ENCODE results near the gene UGT2B11. TPM values are rescaled to one million over a fixed set of nuclear protein-coding genes. Genes with fewer than 3 reads are reported as not detected.
"Not testable (repeated sequence)": the region's sequence is repeated elsewhere in the genome, so short reads cannot be mapped to it uniquely, and the experiment has no call there.

The UGT2B11 gene
- total and polyA plus RNA-seq, 2 donors (not counting 1 experiment from before 2014, with no cell fraction given), result not detected

GRCh38 chr4:69190621-69191020 is 23.9 kb downstream of the UGT2B11 start:
- H3K36me3 ChIP-seq (replicated peaks in 1 of 2; ENCODE audit: control extremely low read depth in 1 of 2, control insufficient read depth in 1 of 2, extremely low read depth in 1 of 2, insufficient read depth in 2 of 2, low read length in 1 of 2); H3K27ac ChIP-seq (ENCODE audit: low read length in 2 of 2); H3K79me2 ChIP-seq (ENCODE audit: control insufficient read depth, insufficient read depth, low read length); H3K27ac Mint-ChIP-seq; H3K9me3 Mint-ChIP-seq (ENCODE audit: insufficient read depth); H3K9ac ChIP-seq (ENCODE audit: low read length); H2AFZ ChIP-seq (ENCODE audit: insufficient read depth, low read depth, low read length, poor library complexity, severe bottlenecking); H3K4me2 ChIP-seq (replicated peaks; ENCODE audit: low read depth, low read length, poor library complexity, severe bottlenecking); H3K4me1 Mint-ChIP-seq; DNase-seq; H3K4me3 Mint-ChIP-seq; H4K20me1 ChIP-seq (ENCODE audit: control insufficient read depth, insufficient read depth, low read length, poor library complexity, severe bottlenecking); intact Hi-C loops (cut with micrococcal nuclease); H3K9me3 ChIP-seq (ENCODE audit: control extremely low read depth in 1 of 3, control insufficient read depth in 2 of 3, insufficient read depth in 1 of 3, low read length in 2 of 3); H3K27me3 ChIP-seq (replicated peaks in 1 of 4; ENCODE audit: control extremely low read depth in 1 of 4, control insufficient read depth in 3 of 4, insufficient read depth in 4 of 4, low read length in 3 of 4); H3K27me3 Mint-ChIP-seq; H3K4me3 ChIP-seq (ENCODE audit: control extremely low read depth in 1 of 5, extremely low read depth in 1 of 5, insufficient read depth in 1 of 5, low read depth in 2 of 5, low read length in 4 of 5); CTCF ChIA-PET; H3K4me1 ChIP-seq (ENCODE audit: control insufficient read depth in 2 of 2, insufficient read depth in 2 of 2, low read length in 2 of 2); ATAC-seq (ENCODE audit: low read depth): not testable (repeated sequence)
- no CpG with 5 or more reads among the region's 1 CpG for WGBS (ENCODE audit: insufficient coverage)
- POLR2A ChIA-PET, result interaction anchor here (0.7 kb wide), 1 partner anchor 665 kb away, joined by 13 read pairs; no protein-coding TSS in a partner anchor

DNA sequence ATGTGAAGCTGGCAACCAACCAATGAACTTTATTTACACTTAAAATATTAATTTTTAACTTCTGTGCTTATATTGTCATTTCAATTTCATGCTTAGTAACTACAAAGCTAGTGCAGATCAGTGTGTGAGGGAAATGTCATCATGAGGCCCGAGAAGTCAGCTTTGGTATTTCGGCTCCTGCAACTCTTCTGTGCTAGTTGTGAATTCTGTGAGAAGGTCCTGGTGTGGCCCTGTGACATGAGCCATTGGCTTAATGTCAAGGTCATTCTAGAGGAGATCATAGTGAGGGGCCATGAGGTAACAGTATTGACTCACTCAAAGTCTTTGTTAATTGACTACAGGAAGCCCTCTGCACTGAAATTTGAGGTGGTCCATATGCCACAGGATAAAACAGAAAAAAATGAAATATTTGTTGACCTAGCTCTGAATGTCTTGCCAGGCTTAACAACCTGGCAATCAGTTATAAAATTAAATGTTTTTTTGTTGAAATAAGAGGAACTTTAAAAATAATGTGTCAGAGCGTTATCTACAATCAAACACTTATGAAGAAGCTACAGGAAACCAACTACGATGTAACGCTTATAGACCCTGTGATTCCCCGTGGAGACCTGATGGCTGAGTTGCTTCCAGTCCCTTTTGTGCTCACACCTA is 32.9 kb downstream of the UGT2B11 start:
- H3K4me3 ChIP-seq (ENCODE audit: control extremely low read depth in 1 of 5, extremely low read depth in 1 of 5, insufficient read depth in 1 of 5, low read depth in 2 of 5, low read length in 4 of 5); H3K9me3 Mint-ChIP-seq (ENCODE audit: insufficient read depth); intact Hi-C loops (cut with micrococcal nuclease); CTCF ChIA-PET; H3K27me3 ChIP-seq (replicated peaks in 1 of 4; ENCODE audit: control extremely low read depth in 1 of 4, control insufficient read depth in 3 of 4, insufficient read depth in 4 of 4, low read length in 3 of 4); H3K27ac ChIP-seq (ENCODE audit: low read length in 2 of 2); DNase-seq; H2AFZ ChIP-seq (ENCODE audit: insufficient read depth, low read depth, low read length, poor library complexity, severe bottlenecking); H3K27me3 Mint-ChIP-seq; H3K27ac Mint-ChIP-seq; H3K79me2 ChIP-seq (ENCODE audit: control insufficient read depth, insufficient read depth, low read length); H3K9me3 ChIP-seq (ENCODE audit: control extremely low read depth in 1 of 3, control insufficient read depth in 2 of 3, insufficient read depth in 1 of 3, low read length in 2 of 3); ATAC-seq (ENCODE audit: low read depth); H3K36me3 ChIP-seq (replicated peaks in 1 of 2; ENCODE audit: control extremely low read depth in 1 of 2, control insufficient read depth in 1 of 2, extremely low read depth in 1 of 2, insufficient read depth in 2 of 2, low read length in 1 of 2); H3K4me1 ChIP-seq (ENCODE audit: control insufficient read depth in 2 of 2, insufficient read depth in 2 of 2, low read length in 2 of 2); POLR2A ChIA-PET; H3K9ac ChIP-seq (ENCODE audit: low read length); H3K4me3 Mint-ChIP-seq; H3K4me2 ChIP-seq (replicated peaks; ENCODE audit: low read depth, low read length, poor library complexity, severe bottlenecking); H4K20me1 ChIP-seq (ENCODE audit: control insufficient read depth, insufficient read depth, low read length, poor library complexity, severe bottlenecking): not testable (repeated sequence)
- WGBS (ENCODE audit: insufficient coverage), result 93% methylated on average over 2 of the region's 6 CpGs
- H3K4me1 Mint-ChIP-seq, result peaks cover 12% of the 10 kb centered on the region

- H3K4me1 ChIP-seq (ENCODE audit: control insufficient read depth in 2 of 2, insufficient read depth in 2 of 2, low read length in 2 of 2); ATAC-seq (ENCODE audit: low read depth); CTCF ChIA-PET; intact Hi-C loops (cut with micrococcal nuclease); H3K4me3 ChIP-seq (ENCODE audit: control extremely low read depth in 1 of 5, extremely low read depth in 1 of 5, insufficient read depth in 1 of 5, low read depth in 2 of 5, low read length in 4 of 5); H3K36me3 ChIP-seq (replicated peaks in 1 of 2; ENCODE audit: control extremely low read depth in 1 of 2, control insufficient read depth in 1 of 2, extremely low read depth in 1 of 2, insufficient read depth in 2 of 2, low read length in 1 of 2); H3K9me3 ChIP-seq (ENCODE audit: control extremely low read depth in 1 of 3, control insufficient read depth in 2 of 3, insufficient read depth in 1 of 3, low read length in 2 of 3); POLR2A ChIA-PET; H3K9ac ChIP-seq (ENCODE audit: low read length); H3K79me2 ChIP-seq (ENCODE audit: control insufficient read depth, insufficient read depth, low read length); H3K27me3 ChIP-seq (replicated peaks in 1 of 4; ENCODE audit: control extremely low read depth in 1 of 4, control insufficient read depth in 3 of 4, insufficient read depth in 4 of 4, low read length in 3 of 4); H3K27ac ChIP-seq (ENCODE audit: low read length in 2 of 2); H3K27me3 Mint-ChIP-seq; H3K27ac Mint-ChIP-seq; H2AFZ ChIP-seq (ENCODE audit: insufficient read depth, low read depth, low read length, poor library complexity, severe bottlenecking); H4K20me1 ChIP-seq (ENCODE audit: control insufficient read depth, insufficient read depth, low read length, poor library complexity, severe bottlenecking); H3K9me3 Mint-ChIP-seq (ENCODE audit: insufficient read depth); H3K4me3 Mint-ChIP-seq; H3K4me2 ChIP-seq (replicated peaks; ENCODE audit: low read depth, low read length, poor library complexity, severe bottlenecking); DNase-seq: not testable (repeated sequence)
- no CpG with 5 or more reads among the region's 1 CpG for WGBS (ENCODE audit: insufficient coverage)
- peaks cover 12% of the 10 kb centered on the region for H3K4me1 Mint-ChIP-seq
Observed at GRCh38 chr4:69179817-69180216, 34.7 kb downstream of the UGT2B11 start.

DNA sequence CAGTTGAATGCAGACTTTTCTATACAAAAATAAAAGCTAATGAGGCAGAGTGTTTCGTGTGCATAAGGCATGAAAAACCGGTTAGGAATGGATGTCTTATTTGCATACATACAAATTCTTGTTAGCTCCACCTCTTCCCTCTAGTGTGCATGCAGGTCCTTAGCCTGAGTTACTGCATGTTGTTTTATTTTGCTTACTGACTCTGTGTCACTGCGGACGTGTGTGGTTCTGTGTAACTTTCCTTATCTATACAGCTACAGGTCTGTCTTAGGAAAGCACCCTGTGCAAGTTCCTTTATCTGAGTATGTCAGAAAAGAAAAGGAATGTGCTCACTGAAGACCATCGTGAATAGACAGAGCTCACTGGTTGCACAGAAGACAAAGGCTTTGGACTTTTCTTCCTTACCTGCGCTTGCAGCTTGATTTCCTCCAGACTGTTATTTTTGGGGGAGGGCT is 35.8 kb downstream of the UGT2B11 start:
- peaks cover 12% of the 10 kb centered on the region for H3K4me1 Mint-ChIP-seq
- H3K4me2 ChIP-seq (replicated peaks; ENCODE audit: low read depth, low read length, poor library complexity, severe bottlenecking); H3K9ac ChIP-seq (ENCODE audit: low read length); POLR2A ChIA-PET; H3K36me3 ChIP-seq (replicated peaks in 1 of 2; ENCODE audit: control extremely low read depth in 1 of 2, control insufficient read depth in 1 of 2, extremely low read depth in 1 of 2, insufficient read depth in 2 of 2, low read length in 1 of 2); H3K27ac ChIP-seq (ENCODE audit: low read length in 2 of 2); H3K9me3 Mint-ChIP-seq (ENCODE audit: insufficient read depth); H3K4me1 ChIP-seq (ENCODE audit: control insufficient read depth in 2 of 2, insufficient read depth in 2 of 2, low read length in 2 of 2); H3K9me3 ChIP-seq (ENCODE audit: control extremely low read depth in 1 of 3, control insufficient read depth in 2 of 3, insufficient read depth in 1 of 3, low read length in 2 of 3); H3K4me3 ChIP-seq (ENCODE audit: control extremely low read depth in 1 of 5, extremely low read depth in 1 of 5, insufficient read depth in 1 of 5, low read depth in 2 of 5, low read length in 4 of 5); H2AFZ ChIP-seq (ENCODE audit: insufficient read depth, low read depth, low read length, poor library complexity, severe bottlenecking); H4K20me1 ChIP-seq (ENCODE audit: control insufficient read depth, insufficient read depth, low read length, poor library complexity, severe bottlenecking); H3K27me3 Mint-ChIP-seq; CTCF ChIA-PET; H3K27me3 ChIP-seq (replicated peaks in 1 of 4; ENCODE audit: control extremely low read depth in 1 of 4, control insufficient read depth in 3 of 4, insufficient read depth in 4 of 4, low read length in 3 of 4); ATAC-seq (ENCODE audit: low read depth); H3K79me2 ChIP-seq (ENCODE audit: control insufficient read depth, insufficient read depth, low read length); intact Hi-C loops (cut with micrococcal nuclease); DNase-seq; H3K27ac Mint-ChIP-seq: not testable (repeated sequence)
- peak overlapping the region; percentile 12 for H3K4me3 Mint-ChIP-seq
- 0% methylated on average over 1 of the region's 6 CpGs for WGBS (ENCODE audit: insufficient coverage)
